Measurements from ENCODE around the gene FAM200C. TPM values are rescaled to one million over a fixed set of nuclear protein-coding genes. Genes with fewer than 3 reads are reported as not detected.

The FAM200C gene
- total RNA-seq, 1 donor from 2014 or later = 2.5 TPM

DNA sequence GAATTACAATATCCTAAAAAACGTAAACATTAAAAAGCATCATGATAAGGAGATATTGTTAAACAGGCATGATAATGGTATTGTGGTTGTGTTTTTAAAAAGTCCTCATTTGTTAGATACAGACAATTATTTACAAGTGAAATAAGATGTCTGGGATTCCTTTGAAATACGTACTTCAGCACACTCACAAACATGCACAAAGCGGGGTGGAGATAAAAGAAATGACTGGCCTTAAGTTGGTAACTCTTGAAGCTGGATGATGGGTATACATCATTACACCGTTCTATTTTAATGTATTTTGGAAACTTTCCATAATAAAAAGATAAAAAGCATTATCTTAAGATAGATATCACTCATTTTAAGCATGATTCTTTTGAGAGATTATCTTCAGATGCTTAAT is 1.0 kb downstream of the FAM200C start:
- no peak for TF ChIP-seq POLR2AphosphoS5 (IDR thresholded peaks at IDR 0.05; ENCODE audit: insufficient read depth in 1 of 2, low read depth in 1 of 2)
- no peak for TF ChIP-seq POLR2A (IDR thresholded peaks at IDR 0.05)
- TF ChIP-seq, protein P1, sequence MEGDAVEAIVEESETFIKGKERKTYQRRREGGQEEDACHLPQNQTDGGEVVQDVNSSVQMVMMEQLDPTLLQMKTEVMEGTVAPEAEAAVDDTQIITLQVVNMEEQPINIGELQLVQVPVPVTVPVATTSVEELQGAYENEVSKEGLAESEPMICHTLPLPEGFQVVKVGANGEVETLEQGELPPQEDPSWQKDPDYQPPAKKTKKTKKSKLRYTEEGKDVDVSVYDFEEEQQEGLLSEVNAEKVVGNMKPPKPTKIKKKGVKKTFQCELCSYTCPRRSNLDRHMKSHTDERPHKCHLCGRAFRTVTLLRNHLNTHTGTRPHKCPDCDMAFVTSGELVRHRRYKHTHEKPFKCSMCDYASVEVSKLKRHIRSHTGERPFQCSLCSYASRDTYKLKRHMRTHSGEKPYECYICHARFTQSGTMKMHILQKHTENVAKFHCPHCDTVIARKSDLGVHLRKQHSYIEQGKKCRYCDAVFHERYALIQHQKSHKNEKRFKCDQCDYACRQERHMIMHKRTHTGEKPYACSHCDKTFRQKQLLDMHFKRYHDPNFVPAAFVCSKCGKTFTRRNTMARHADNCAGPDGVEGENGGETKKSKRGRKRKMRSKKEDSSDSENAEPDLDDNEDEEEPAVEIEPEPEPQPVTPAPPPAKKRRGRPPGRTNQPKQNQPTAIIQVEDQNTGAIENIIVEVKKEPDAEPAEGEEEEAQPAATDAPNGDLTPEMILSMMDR (IDR thresholded peaks at IDR 0.05) = no peak
- H3K4me3 ChIP-seq = peak overlapping the region; percentile 66
- H3K9me3 ChIP-seq = no peaks in the 10 kb centered on the region
- H3K36me3 ChIP-seq = peaks cover 0 to 17% of the 10 kb centered on the region in 2 donors
- H3K27ac ChIP-seq = peak overlapping the region; percentile 79
- H3K4me1 ChIP-seq = peaks cover 21% of the 10 kb centered on the region
- no peak for DNase-seq (ENCODE audit: extremely low spot score in 2 of 2)
- intact Hi-C loops (cut with DNase I) = loop anchor here (10.0 kb wide), 1 partner anchor 284 kb away; the partner anchor contains the start of gene PWWP2A
- no peaks in the 10 kb centered on the region for H3K27me3 ChIP-seq

DNA sequence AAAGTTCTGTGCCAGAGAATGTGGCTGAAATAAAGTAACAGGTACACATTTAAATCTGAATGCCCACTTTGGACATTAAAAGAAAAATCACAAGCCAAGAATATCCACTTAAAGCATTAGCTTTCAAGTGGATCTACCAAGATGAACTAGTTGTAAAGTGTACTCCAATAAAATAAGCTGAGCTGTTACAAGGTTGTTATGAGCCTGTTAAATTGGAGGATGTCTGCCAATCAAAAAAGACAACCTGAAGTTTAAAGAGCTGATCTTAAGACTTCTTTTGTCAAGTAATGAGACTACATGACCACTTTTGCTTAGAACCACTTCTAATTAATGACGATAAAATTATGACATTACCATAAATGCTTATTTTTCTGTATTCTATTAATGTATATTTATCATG is 2.4 kb downstream of the FAM200C start:
- Histone ChIP-seq H3K27ac (no peak overlapping the region), H3K9me3 (no peaks in the 10 kb centered on the region), H3K27me3 (no peaks in the 10 kb centered on the region), H3K4me1 (peaks cover 21% of the 10 kb centered on the region), H3K36me3 (peaks cover 0 to 4% of the 10 kb centered on the region in 2 donors), H3K4me3 (no peak overlapping the region)
- TF ChIP-seq, protein P1 (IDR thresholded peaks at IDR 0.05) = no peak
- TF ChIP-seq POLR2A (IDR thresholded peaks at IDR 0.05) (no peak), POLR2AphosphoS5 (IDR thresholded peaks at IDR 0.05; ENCODE audit: insufficient read depth in 1 of 2, low read depth in 1 of 2) (no peak)
- intact Hi-C loops (cut with DNase I) = loop anchor here (10.0 kb wide), 1 partner anchor 283 kb away; the partner anchor contains the start of gene PWWP2A
- no peak for DNase-seq (ENCODE audit: extremely low spot score in 2 of 2)

DNA sequence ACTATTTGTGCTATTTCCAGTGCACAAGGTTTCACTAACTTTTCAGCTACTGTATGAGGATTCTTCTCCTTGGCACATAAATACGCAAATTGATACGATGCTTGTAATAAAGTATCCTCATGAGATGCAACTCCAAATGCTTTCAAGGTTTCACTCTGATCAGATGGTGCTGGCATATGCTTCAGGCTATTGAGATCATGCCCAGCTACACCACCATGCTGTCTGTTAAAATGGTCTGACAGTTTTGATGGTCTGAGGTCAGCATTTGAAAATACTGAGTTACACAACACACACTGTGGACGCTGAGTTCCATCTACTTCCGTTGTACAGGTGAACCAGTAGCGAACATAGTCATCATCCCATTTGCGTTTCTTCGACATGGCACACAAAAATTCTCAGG is 4.7 kb downstream of the FAM200C start:
- Histone ChIP-seq H3K4me3 (no peak overlapping the region), H3K36me3 (no peaks in the 10 kb centered on the region), H3K4me1 (peaks cover 21% of the 10 kb centered on the region), H3K27ac (no peak overlapping the region), H3K27me3 (no peaks in the 10 kb centered on the region), H3K9me3 (no peaks in the 10 kb centered on the region)
- TF ChIP-seq POLR2A (IDR thresholded peaks at IDR 0.05) = no peak
- no peak for TF ChIP-seq POLR2AphosphoS5 (IDR thresholded peaks at IDR 0.05; ENCODE audit: insufficient read depth in 1 of 2, low read depth in 1 of 2)
- TF ChIP-seq, protein P1 (IDR thresholded peaks at IDR 0.05) = no peak
- DNase-seq (ENCODE audit: extremely low spot score in 2 of 2) = no peak
- intact Hi-C loops (cut with DNase I) = loop anchor here (10.0 kb wide), 1 partner anchor 280 kb away; the partner anchor contains the start of gene PWWP2A

DNA sequence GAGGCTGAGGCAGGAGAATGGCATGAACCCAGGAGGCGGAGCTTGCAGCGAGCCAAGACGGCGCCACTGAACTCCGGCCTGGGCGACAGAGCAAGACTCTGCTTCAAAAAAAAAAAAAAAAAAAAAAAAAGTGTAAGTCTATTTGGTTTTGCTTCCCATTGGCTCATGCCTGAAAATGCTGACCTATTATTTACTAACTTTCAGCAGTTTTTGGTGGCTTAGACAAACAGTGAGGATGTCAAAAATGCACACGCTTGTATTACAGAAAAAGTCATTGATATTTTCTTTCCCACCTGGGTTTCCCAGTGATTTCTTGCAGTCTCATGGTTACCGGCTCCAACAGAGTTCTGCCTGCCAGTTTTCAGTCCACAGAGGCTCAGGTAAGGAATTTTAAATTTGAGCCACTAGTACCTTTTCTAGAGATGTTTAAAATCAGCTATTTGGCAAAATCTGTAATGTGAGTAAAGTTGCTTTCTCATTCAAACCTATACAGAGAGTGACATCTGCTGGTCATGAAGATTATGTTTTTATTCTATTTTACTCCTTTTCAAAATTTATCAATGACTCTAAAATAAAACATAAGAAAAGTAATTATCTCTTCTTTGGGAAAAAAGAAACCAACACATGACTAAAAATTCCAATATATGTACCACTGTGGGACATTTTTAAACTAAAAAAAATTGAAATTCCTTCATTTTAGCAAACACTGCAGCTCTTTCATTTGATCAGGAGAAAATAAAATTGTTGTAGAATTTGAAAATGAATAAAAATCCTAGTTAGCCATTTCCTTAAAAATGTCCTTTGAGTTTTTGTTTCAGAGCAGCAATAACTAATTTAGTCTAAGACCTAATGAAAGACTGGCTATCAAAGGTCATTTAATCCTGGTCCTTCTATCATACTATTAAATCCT is 8.8 kb downstream of the FAM200C start:
- H3K4me1 ChIP-seq = no peaks in the 10 kb centered on the region
- no peak overlapping the region for H3K27ac ChIP-seq
- no peak for DNase-seq (ENCODE audit: extremely low spot score in 2 of 2)
- H3K27me3 ChIP-seq = no peaks in the 10 kb centered on the region
- no peaks in the 10 kb centered on the region for H3K36me3 ChIP-seq
- intact Hi-C loops (cut with DNase I) = loop anchor here (10.0 kb wide), 1 partner anchor 276 kb away; the partner anchor contains the start of gene PWWP2A
- no peak overlapping the region for H3K4me3 ChIP-seq
- TF ChIP-seq, protein P1 (IDR thresholded peaks at IDR 0.05) = peak in 2 of 3 experiments; percentile 30 to 47
- no peak for TF ChIP-seq POLR2A (IDR thresholded peaks at IDR 0.05)
- no peaks in the 10 kb centered on the region for H3K9me3 ChIP-seq

DNA sequence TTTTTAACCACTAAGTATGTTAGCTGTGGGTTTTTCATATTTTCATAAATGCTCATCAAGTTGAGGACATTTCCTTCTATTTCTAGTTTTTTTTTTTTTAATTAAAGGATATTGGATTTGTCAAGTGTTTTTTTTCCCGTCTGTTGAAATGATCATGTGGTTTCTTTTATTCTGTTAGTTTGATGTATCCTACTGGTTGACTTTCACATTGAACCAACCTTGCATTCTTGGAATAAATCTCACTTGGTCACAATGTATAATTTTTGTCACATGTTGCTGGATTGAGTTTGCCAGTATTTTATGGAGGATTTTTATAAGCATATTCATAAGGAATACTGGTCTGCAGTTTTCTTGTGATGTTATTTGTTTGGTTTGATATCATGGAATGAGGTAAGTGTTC is 12.4 kb downstream of the FAM200C start:
- Histone ChIP-seq H3K27ac (no peak overlapping the region), H3K27me3 (no peaks in the 10 kb centered on the region), H3K4me3 (no peak overlapping the region), H3K9me3 (no peaks in the 10 kb centered on the region), H3K4me1 (no peaks in the 10 kb centered on the region), H3K36me3 (no peaks in the 10 kb centered on the region)
- intact Hi-C loops (cut with DNase I) = loop anchor here (10.0 kb wide), 2 partner anchors 193 to 363 kb away; no protein-coding TSS in a partner anchor
- DNase-seq (ENCODE audit: extremely low spot score in 2 of 2) = no peak
- TF ChIP-seq POLR2A (IDR thresholded peaks at IDR 0.05) (no peak), POLR2AphosphoS5 (IDR thresholded peaks at IDR 0.05; ENCODE audit: insufficient read depth in 1 of 2, low read depth in 1 of 2) (no peak)
- TF ChIP-seq, protein P1 (IDR thresholded peaks at IDR 0.05) = no peak

Measured in vagina (tissue), 2 donors.